Ovary (tissue), 3 donors: ENCODE measurements around the gene MAPT.

Experiments used
- CTCF ChIP-seq, 3 donors: fragments of 450-650 bp in 2 of 3; fragments of 200-600 bp in 1 of 3; IDR thresholded peaks; one replicate each; pipeline versions ENCODE4 v1.5.1 to v1.8.0; 2016 to 2022; ENCODE audit warnings: antibody characterized with exemption in 3 of 3, mild to moderate bottlenecking in 1 of 3
- POLR2A ChIP-seq: fragments of 450-650 bp; IDR thresholded peaks from one replicate; pipeline ENCODE4 v1.6.1; 2017; ENCODE audit warnings: antibody characterized with exemption, mild to moderate bottlenecking, moderate library complexity
- donor health status: DM: no; HTN: no; CAD: no.

GRCh38 chr17:45861165-45861564, 33.2 kb upstream of the MAPT start:
- TF ChIP-seq CTCF (IDR thresholded peaks at IDR 0.05) (no peak), POLR2A (no peak)
